Kidney epithelial cell (primary cell): Measurements from ENCODE around the gene ESR1. TPM values are rescaled to one million over a fixed set of nuclear protein-coding genes. Genes with fewer than 3 reads are reported as not detected.

Experiments used
- DNase-seq: peaks from one replicate; pipeline ENCODE4 v3.0.0-alpha.2; 2010; ENCODE audit warnings: low read depth
- H3K27me3 ChIP-seq: 2 replicates; pipeline ENCODE4 v1.6.0; 2011; ENCODE audit warnings: low read length; ENCODE audit not compliant: control insufficient read depth, insufficient read depth
- H3K36me3 ChIP-seq: 2 replicates; pipeline ENCODE4 v1.5.1; 2011; ENCODE audit warnings: low read length; ENCODE audit not compliant: control insufficient read depth, insufficient read depth
- H3K4me3 ChIP-seq: 2 replicates; pipeline ENCODE4 v1.5.1; 2011; ENCODE audit warnings: low read depth, mild to moderate bottlenecking, control low read depth, low read length
- CTCF ChIP-seq: IDR thresholded peaks from 2 replicates; pipeline ENCODE4 v1.5.1; 2011; ENCODE audit warnings: mild to moderate bottlenecking, moderate library complexity, low read length, control low read depth, inconsistent platforms; ENCODE audit not compliant: insufficient read depth, poor library complexity, severe bottlenecking
- total RNA-seq: library from RNA; depleted of rRNA; stranded (reverse); fragments of >200 nt; gene quantifications from 2 replicates; pipeline ENCODE4 v1.2.3, GENCODE V29; 2015

The ESR1 gene
- total RNA-seq, 1 donor from 2014 or later, result not detected

GRCh38 chr6:152089992-152090391, 282.5 kb downstream of the ESR1 start:
- Histone ChIP-seq H3K4me3 (no peak overlapping the region), H3K27me3 (no peaks in the 10 kb centered on the region), H3K36me3 (no peaks in the 10 kb centered on the region)
- TF ChIP-seq CTCF, result no peak
- no peak for DNase-seq

GRCh38 chr6:152091201-152091600, 283.7 kb downstream of the ESR1 start:
- H3K36me3 ChIP-seq, result no peaks in the 10 kb centered on the region
- DNase-seq, result no peak
- H3K4me3 ChIP-seq, result no peak overlapping the region
- H3K27me3 ChIP-seq, result no peaks in the 10 kb centered on the region
- no peak for TF ChIP-seq CTCF

- no peak for DNase-seq
- TF ChIP-seq CTCF, result no peak
- H3K27me3 ChIP-seq, result no peaks in the 10 kb centered on the region
- H3K36me3 ChIP-seq, result no peaks in the 10 kb centered on the region
- H3K4me3 ChIP-seq, result no peak overlapping the region
These were observed 284.4 kb downstream of the ESR1 start for GRCh38 chr6:152091851-152092341.

GRCh38 chr6:152093711-152094110, 286.2 kb downstream of the ESR1 start:
- no peak for TF ChIP-seq CTCF
- Histone ChIP-seq H3K4me3 (no peak overlapping the region), H3K27me3 (no peaks in the 10 kb centered on the region), H3K36me3 (no peaks in the 10 kb centered on the region)
- no peak for DNase-seq

GRCh38 chr6:152094276-152094675, 286.8 kb downstream of the ESR1 start:
- no peak overlapping the region for H3K4me3 ChIP-seq
- DNase-seq, result no peak
- no peaks in the 10 kb centered on the region for H3K36me3 ChIP-seq
- no peak for TF ChIP-seq CTCF
- H3K27me3 ChIP-seq, result no peaks in the 10 kb centered on the region

GRCh38 chr6:152094992-152095592, 287.6 kb downstream of the ESR1 start:
- Histone ChIP-seq H3K36me3 (no peaks in the 10 kb centered on the region), H3K4me3 (no peak overlapping the region), H3K27me3 (no peaks in the 10 kb centered on the region)
- peak; percentile 99 for DNase-seq
- no peak for TF ChIP-seq CTCF
